Measurements from ENCODE around the gene CEACAM4. TPM values are rescaled to one million over a fixed set of nuclear protein-coding genes. Genes with fewer than 3 reads are reported as not detected.

Gene CEACAM4

GRCh38 chr19:41569481-41570150 is 57.3 kb downstream of the CEACAM4 start:
- no peak overlapping the region for H3K14ac ChIP-seq (ENCODE audit: low read length)
- H2BK120ac ChIP-seq (ENCODE audit: low read depth, low read length): no peak overlapping the region
- peak overlapping the region; percentile 42 for H3K18ac ChIP-seq (ENCODE audit: low read length)
- H2BK12ac ChIP-seq (ENCODE audit: low read length): no peak overlapping the region
- no peaks in the 10 kb centered on the region for H3K9me3 ChIP-seq (replicated peaks in 1 of 2; ENCODE audit: control insufficient read depth in 2 of 2, insufficient read depth in 1 of 2, low read depth in 1 of 2, low read length in 2 of 2)
- no peak for DNase-seq (ENCODE audit: low spot score)
- no peak overlapping the region for H3K4ac ChIP-seq (ENCODE audit: low read length)
- no peak overlapping the region for H4K91ac ChIP-seq (ENCODE audit: low read depth, low read length, poor library complexity)
- no peaks in the 10 kb centered on the region for H3K79me1 ChIP-seq (ENCODE audit: low read depth, low read length)
- no peak overlapping the region for H2BK5ac ChIP-seq (ENCODE audit: low read length)
- H3K36me3 ChIP-seq (replicated peaks in 1 of 2; ENCODE audit: control insufficient read depth in 2 of 2, insufficient read depth in 2 of 2, low read length in 2 of 2): no peaks in the 10 kb centered on the region
- H2AK5ac ChIP-seq (ENCODE audit: low read depth, low read length): no peak overlapping the region
- H3K4me3 ChIP-seq (ENCODE audit: low read length in 2 of 2): no peak overlapping the region
- no CpG with 5 or more reads among the region's 11 CpGs for WGBS, 2 donors (ENCODE audit: extremely low coverage in 2 of 2, insufficient read length in 2 of 2, insufficient replicate concordance in 1 of 2)
- no peak overlapping the region for H3K4me2 ChIP-seq (ENCODE audit: insufficient read depth, low read length, poor library complexity, severe bottlenecking)
- H3K9ac ChIP-seq (ENCODE audit: low read depth, low read length, poor library complexity): peak overlapping the region; percentile 0
- peaks cover 0 to 3% of the 10 kb centered on the region in 2 donors for H3K4me1 ChIP-seq (ENCODE audit: control insufficient read depth in 2 of 2, insufficient read depth in 1 of 2, low read depth in 1 of 2, low read length in 2 of 2)
- peaks cover 0 to 9% (median 5%) of the 10 kb centered on the region in 3 experiments for H3K27me3 ChIP-seq (ENCODE audit: control insufficient read depth in 3 of 3, insufficient read depth in 3 of 3, low read depth in 1 of 3, low read length in 3 of 3)
- H2BK15ac ChIP-seq (ENCODE audit: low read length): no peak overlapping the region
- peak overlapping the region; percentile 73 for H2AFZ ChIP-seq (ENCODE audit: low read length)
- peak overlapping the region; percentile 9 for H4K8ac ChIP-seq (ENCODE audit: low read depth, low read length)
- H3K27ac ChIP-seq (replicated peaks; ENCODE audit: low read length): no peak overlapping the region
- peak overlapping the region; percentile 47 for H3K23ac ChIP-seq (ENCODE audit: low read depth, low read length, poor library complexity)

Small RNA genes lying within 50 kb of the gene (small RNA-seq; reads per million reads assigned to genes)
- not detected for gene AC243960.4 (ENCODE audit: insufficient read depth)

Measured in neuronal stem cell (in vitro differentiated cells).